Stimulated activated CD8-positive, alpha-beta memory T cell treated with anti-CD3 and anti-CD28 coated beads, Interleukin-15, amount 100 ng/mL, for 4 hours (primary cell): ENCODE results near the gene MGAT5.

ENCODE experiments used
- DNase-seq, 2 donors: peaks; one replicate each; pipeline ENCODE4 v3.0.0-alpha.2; 2020; ENCODE audit warnings: low read depth in 2 of 2

The MGAT5 gene

GRCh38 chr2:134253804-134254203 is at the start of gene MGAT5:
MGAT5 (plus strand) TSS chr2:134254072; CDS start chr2:134254404, 332 bp downstream.
- DNase-seq, result no peak

- no peak for DNase-seq
Observed at GRCh38 chr2:134205087-134205486, 48.8 kb upstream of the MGAT5 start.

- DNase-seq, result no peak
Observed at GRCh38 chr2:134206031-134206430, 47.8 kb upstream of the MGAT5 start.

DNA sequence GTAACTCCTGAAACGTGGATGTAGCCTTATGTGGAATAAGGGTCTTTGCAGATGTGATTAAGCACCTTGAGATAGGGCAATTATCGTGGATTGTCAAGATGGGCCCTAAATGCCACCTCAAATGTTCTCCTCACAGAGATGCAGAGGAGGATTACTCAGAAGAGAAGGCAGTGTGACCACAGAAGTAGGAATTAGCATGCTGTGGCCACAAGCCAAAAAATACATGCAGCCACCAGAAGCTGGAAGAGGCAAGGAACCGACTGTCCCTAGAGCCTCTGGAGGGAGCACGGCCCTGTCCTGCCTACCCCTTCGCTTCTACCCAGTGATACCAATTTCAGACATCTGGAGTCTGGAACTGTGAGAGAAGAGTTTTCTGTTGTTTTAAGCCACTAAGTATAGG is 47.3 kb upstream of the MGAT5 start:
- DNase-seq, result no peak

- peak; percentile 24 to 32 for DNase-seq
Observed at GRCh38 chr2:134207589-134208209, 46.2 kb upstream of the MGAT5 start.

GRCh38 chr2:134208825-134209224 is 45.0 kb upstream of the MGAT5 start:
- DNase-seq, result no peak

DNA sequence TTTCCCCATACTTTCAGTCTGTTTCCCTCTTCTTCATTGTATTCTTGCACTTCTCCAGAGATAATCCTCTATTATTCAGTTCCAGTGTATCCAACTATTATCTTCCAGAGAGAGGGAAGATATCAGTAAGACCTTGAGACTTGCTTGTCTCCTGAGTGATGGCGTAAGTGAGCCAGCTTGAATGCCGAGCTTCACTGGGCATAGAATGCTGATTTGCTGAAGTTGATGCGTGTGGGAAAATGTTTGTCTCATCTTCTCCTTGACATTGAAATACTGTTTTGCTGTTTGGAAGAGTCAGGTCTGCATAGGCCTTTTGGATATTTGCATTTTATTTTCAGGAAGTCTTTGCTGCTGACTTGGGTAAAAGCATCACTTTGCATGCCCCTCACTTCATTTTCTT is 41.1 kb upstream of the MGAT5 start:
- no peak for DNase-seq

DNA sequence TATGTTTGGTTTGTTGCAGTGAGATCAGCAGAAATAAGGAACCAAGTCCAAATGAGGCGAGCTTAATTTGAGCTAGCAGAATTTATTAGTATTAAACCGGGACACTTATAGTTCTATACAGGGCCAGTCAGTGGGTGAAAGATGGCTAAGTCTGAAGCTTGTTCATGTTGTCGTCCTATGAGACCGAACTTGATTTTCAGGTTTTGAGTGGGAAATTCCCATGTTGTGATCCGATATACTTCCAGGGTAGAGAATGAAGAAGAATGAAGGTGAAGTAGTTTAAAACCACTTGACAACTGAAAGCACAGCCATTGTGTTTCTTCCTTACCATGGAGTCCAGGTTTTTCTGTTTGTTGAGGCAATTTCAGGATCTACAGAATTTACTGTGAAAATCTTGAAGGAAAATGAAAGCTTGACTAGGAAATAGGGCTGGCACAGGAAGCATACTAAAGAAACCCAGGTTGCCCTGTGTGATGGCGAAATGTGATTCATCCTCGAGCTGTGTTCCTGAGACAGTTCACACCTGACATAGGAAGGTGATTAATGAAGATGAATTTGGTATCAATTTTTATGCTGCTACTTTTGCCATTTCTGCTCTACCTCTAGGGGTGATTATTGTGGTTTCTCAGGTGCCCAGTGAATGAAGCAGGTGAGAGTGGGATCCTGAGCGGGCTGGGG is 37.6 kb upstream of the MGAT5 start:
- no peak for DNase-seq

- no peak for DNase-seq
Observed at GRCh38 chr2:134217351-134217750, 36.5 kb upstream of the MGAT5 start.

DNA sequence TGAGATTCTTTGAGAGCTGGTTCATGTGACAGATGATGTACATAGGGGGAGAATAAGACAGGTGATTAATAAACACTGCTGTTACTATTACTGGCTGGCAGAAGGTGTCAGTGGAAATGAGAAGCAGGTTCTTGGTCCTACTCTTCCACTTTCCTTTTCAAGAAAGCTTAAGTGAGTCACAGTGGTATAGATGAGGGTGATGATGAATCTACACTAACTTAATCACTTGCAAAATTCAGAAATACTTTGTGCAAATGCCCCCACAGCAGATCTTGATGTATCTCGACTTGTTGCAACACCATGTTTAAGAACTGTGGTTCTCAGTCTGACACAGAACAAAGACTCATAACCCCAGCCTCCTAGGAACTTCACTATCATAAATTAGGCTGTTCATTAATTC is 35.9 kb upstream of the MGAT5 start:
- no peak for DNase-seq

DNA sequence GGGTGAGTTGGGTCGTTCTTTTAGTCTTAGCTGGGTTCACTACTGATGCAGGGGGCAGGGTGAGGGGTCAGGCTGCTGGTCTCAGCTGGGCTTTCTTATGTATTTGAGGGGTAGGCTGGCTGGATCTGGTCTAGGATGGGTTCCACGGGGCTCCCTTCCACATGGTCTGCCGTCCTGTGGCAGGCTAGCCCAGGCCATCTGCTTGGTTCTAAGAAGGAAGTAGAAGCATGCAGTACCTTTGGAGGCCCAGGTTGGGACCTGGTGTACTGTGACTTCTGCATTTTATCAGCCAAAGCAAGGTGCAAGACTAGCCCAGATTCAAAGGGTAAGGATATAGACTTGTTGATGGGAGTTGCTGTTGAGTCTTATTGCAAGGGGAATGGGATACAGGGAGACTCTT is 35.5 kb upstream of the MGAT5 start:
- no peak for DNase-seq

GRCh38 chr2:134218930-134219658 is 34.8 kb upstream of the MGAT5 start:
- DNase-seq, result no peak

DNA sequence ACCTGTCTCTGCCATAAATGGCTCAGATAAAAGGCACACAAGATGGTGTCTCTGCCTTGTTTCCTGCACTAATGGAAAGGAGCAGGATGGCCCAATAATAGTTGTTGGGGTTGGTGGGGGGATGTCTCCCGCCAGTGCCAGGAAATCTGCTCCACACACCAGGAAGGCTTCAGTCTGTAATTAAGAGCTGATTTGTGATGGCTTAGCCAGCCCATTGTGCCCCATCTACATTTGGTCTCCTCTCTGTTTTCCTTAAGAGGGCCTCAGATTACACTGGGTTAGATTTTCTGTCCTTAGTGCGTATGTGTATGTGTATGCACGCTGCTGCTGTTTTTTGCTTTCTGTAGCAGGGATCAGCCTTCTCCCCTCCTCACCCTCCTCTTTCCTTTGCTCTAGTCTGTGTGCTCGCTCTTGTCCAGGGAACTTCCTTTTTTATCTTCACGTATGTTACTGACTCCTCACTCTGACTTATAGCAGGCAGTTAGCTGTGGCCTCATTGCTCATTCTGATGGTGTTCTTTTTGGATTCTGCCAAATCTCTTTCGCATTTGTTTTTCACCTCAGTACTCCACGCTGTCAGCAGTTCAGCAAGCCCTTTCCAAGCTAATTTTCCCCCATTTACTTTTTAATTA is 33.4 kb upstream of the MGAT5 start:
- no peak for DNase-seq

DNA sequence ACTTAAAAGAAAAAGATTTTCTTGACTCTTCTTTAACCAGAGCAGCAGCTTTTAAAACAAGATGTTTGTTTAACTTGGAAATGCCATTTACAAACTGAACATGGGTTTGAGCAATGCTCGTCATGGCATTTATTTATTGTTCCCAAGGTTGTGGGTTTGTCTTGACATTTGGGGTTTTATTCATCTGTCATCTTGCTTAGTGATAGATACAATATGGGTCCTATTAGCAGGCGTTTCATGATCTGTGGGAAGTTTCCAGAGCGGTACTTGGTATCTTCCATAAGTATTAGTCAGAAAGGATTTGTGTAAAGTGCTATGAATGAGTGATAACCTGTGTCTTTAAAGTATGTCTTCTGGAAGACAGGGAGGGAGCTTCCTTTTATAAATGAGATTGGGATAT is 29.9 kb upstream of the MGAT5 start:
- no peak for DNase-seq

DNA sequence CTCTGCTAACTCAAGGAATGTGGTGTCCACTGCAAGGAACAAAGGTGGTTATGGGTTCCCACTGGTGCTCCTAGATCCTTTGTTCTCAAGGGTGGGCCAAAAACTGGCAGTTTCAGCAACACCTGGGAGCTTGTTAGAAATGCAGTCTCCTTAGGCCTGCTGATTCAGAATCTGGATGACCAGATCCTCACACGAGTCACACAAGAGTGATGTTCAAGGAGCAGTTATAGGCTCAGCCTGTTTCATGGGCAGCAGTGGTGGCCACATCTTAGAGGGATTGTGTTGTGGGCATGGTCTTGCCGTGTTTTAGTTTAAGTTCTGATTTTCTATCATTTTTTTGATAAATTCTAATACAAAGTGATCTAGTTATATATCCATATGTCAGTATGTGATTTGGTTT is 28.7 kb upstream of the MGAT5 start:
- DNase-seq, result no peak

DNA sequence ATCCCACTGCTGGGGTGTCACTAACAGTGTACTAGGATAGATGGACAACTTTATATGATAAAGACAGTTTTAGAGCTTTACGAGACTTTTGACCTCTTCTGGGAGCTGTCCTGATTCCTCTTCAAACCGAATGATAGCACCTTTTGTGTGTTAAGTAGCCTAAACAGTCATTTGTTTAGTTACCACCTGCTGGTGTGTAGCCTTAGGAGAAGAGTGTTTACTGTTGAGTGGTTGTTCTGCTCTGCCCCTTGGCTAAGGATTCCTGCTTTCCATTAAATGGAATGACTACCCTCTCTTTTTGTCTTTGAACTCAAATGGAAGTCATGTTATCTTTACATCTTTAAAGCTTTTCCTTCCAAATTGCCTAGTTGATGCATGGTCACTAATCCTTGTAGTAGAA is 28.0 kb upstream of the MGAT5 start:
- DNase-seq, result no peak

GRCh38 chr2:134226601-134227000 is 27.3 kb upstream of the MGAT5 start:
- no peak for DNase-seq

- no peak for DNase-seq
Observed at GRCh38 chr2:134227666-134228065, 26.2 kb upstream of the MGAT5 start.

DNA sequence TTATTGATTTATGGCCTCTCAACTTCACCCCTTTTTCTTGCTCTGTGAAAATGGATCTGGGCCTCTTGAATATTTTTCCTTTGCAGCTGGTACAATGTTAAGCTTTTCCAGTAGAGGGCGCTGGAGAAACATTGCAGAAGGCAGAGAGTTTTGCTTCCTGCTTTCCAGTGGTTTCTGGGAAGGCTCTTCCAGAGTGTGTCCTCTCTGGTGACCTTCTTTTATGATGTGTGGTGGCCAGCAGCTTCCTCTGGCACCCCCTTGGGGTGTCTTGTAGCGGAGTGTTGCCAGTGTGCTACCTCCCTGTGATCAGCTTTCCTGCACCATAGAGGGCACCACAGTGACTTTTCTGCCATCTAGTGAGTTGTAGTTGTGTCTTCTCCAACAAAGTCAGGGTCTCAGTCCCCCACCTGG is 25.4 kb upstream of the MGAT5 start:
- DNase-seq, result no peak

DNA sequence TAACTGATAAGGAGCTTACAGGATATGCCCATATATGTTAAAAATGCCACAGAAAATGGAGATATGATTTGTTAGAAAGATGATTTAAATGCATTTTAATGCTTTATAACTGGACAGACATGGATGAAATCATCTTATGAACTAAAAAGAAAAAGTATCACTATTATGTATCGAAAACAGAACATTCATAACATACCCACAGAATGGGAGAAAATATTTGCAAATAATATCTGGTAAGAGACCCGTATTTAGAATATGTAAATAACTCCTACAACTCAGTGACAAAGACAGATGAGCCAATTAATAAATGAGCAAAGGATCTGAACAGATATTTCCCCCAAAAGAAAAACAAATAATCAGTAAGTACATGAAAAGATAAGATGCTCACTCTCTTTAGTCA is 24.3 kb upstream of the MGAT5 start:
- no peak for DNase-seq

DNA sequence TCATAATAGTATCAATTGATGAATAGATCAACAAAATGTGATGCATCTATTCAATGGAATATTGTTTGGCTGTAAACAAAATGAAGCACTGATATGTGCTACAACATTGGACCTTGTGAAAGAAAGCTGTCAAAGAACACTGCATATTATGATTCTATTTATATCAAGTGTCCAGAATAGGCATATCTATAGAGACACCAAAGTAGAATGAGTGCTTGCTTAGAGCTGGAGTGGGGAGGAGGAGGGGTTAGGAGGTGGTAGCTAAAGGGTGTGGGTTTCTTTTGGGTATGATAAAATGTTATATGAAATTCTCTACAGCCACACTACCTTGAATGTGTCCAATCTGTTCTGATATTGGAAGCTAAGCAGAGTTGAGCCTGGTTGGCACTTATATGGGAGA is 23.0 kb upstream of the MGAT5 start:
- DNase-seq, result no peak

DNA sequence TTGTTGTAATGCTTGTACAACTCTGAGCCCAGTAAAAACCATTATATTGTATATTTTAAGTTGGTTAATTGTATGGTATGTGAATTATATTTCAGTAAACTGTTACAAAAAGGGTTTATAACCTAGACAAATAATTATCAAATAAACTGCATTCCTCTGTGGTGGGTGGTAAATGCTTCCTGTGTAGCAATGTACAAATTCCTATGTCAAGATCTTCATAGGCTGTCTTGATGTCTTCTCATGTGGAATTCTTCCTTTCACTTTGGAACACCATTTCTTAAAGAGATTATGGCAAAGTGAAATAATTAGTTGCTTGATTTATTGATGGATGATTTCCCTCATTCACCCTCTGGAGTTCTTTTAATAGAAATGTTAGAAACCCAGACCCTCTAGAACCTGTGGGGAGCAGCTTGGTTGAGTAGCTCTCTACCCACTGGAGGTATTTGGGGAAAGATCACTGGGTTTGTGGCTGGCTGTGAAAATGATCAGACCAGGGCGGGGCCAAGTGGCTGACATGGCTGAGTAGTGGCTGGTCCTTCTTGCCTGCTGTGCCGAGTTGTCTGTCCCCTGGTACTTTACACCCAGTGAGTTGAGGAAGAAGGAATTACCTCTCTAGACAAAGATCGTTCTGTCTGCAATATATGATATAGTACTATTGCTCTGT is 22.4 kb upstream of the MGAT5 start:
- no peak for DNase-seq
